B cell (primary cell): ENCODE data around the gene LZTS2. TPM values are rescaled to one million over a fixed set of nuclear protein-coding genes. Genes with fewer than 3 reads are reported as not detected.

Source experiments
- ATAC-seq: fragments of 200-7000 bp; cut with Tn5 transposase; one replicate; pipeline ENCODE4 v1.10.0; 2021; ENCODE audit warnings: low read depth, mild to moderate bottlenecking, moderate number of reproducible peaks, moderate library complexity
- CTCF ChIA-PET: fragments of 350-600 bp; sonication (Branson Sonifier 250); formaldehyde crosslinking; loops from one replicate; lab custom pipeline; 2021; ENCODE audit warnings: antibody characterized with exemption, inconsistent platforms; lab: Charles Lee
- POLR2A ChIA-PET: fragments of 350-600 bp; sonication (Branson Sonifier 250); formaldehyde crosslinking; loops from one replicate; lab custom pipeline; 2021; ENCODE audit warnings: antibody characterized with exemption; lab: Charles Lee
- DNase-seq: peaks from one replicate; pipeline ENCODE4 v3.0.0; 2013
- H2AFZ ChIP-seq: 2 replicates; pipeline ENCODE4 v1.6.1; 2012; ENCODE audit warnings: mild to moderate bottlenecking, low read depth, low read length; ENCODE audit not compliant: insufficient read depth, poor library complexity, severe bottlenecking
- H3K27ac ChIP-seq, 2 donors: 1 replicate in 1 of 2; 2 replicates in 1 of 2; pipeline ENCODE4 v1.5.1; 2012 to 2013; ENCODE audit warnings: low read length in 2 of 2, mild to moderate bottlenecking in 2 of 2, moderate library complexity in 1 of 2
- H3K27me3 ChIP-seq, 4 experiments: fragments of 200-600 bp in 1 of 4; sonication (generic) in 1 of 4; replicated peaks in 1 of 4; 1 replicate in 2 of 4; 2 replicates in 2 of 4; pipeline versions ENCODE4 v1.6.1 to v1.7.0; 2013 to 2016; ENCODE audit warnings: low read length in 3 of 4, mild to moderate bottlenecking in 2 of 4, mixed read lengths in 1 of 4, moderate library complexity in 1 of 4; ENCODE audit not compliant: insufficient read depth in 4 of 4, control insufficient read depth in 3 of 4; ENCODE audit errors: control extremely low read depth in 1 of 4
- H3K36me3 ChIP-seq, 2 experiments: replicated peaks in 1 of 2; 1 replicate in 1 of 2; 2 replicates in 1 of 2; pipeline versions ENCODE4 v1.6.1 to v1.7.1; 2013; ENCODE audit warnings: low read length in 1 of 2; ENCODE audit not compliant: insufficient read depth in 2 of 2, control insufficient read depth in 1 of 2; ENCODE audit errors: control extremely low read depth in 1 of 2, extremely low read depth in 1 of 2
- H3K4me1 ChIP-seq, 2 donors: fragments of 200-600 bp in 1 of 2; sonication (generic) in 1 of 2; 1 replicate in 1 of 2; 2 replicates in 1 of 2; pipeline versions ENCODE4 v1.5.1 to v1.6.1; 2013 to 2017; ENCODE audit warnings: low read length in 2 of 2; ENCODE audit not compliant: control insufficient read depth in 2 of 2, insufficient read depth in 2 of 2
- H3K4me2 ChIP-seq: replicated peaks from 2 replicates; pipeline ENCODE3; 2012; ENCODE audit warnings: mild to moderate bottlenecking, low read depth, low read length; ENCODE audit not compliant: poor library complexity, severe bottlenecking
- H3K4me3 ChIP-seq, 5 experiments: fragments of 200-600 bp in 1 of 5; sonication (generic) in 1 of 5; 1 replicate in 3 of 5; 2 replicates in 2 of 5; pipeline versions ENCODE4 v1.5.1 to v1.7.0; 2011 to 2016; ENCODE audit warnings: low read length in 4 of 5, mild to moderate bottlenecking in 4 of 5, low read depth in 2 of 5, control low read depth in 1 of 5, moderate library complexity in 1 of 5; ENCODE audit not compliant: insufficient read depth in 1 of 5; ENCODE audit errors: control extremely low read depth in 1 of 5, extremely low read depth in 1 of 5
- H3K79me2 ChIP-seq: fragments of 200-600 bp; sonication (generic); one replicate; pipeline ENCODE4 v1.6.0; 2016; ENCODE audit warnings: low read length; ENCODE audit not compliant: control insufficient read depth, insufficient read depth
- H3K9ac ChIP-seq: fragments of 200-600 bp; sonication (generic); 2 replicates; pipeline ENCODE4 v1.6.1; 2017; ENCODE audit warnings: mild to moderate bottlenecking, low read length, moderate library complexity
- H3K9me3 ChIP-seq, 3 donors: one replicate each; pipeline versions ENCODE4 v1.6.1 to v1.7.1; 2013; ENCODE audit warnings: low read length in 2 of 3; ENCODE audit not compliant: control insufficient read depth in 2 of 3, insufficient read depth in 1 of 3; ENCODE audit errors: control extremely low read depth in 1 of 3
- H4K20me1 ChIP-seq: 2 replicates; pipeline ENCODE4 v1.6.0; 2012; ENCODE audit warnings: mild to moderate bottlenecking, low read length; ENCODE audit not compliant: insufficient read depth, control insufficient read depth, poor library complexity, severe bottlenecking
- H3K27ac Mint-ChIP-seq: one replicate; pipeline ENCODE4 v1.8.0; 2021; ENCODE audit warnings: mixed read lengths
- H3K27me3 Mint-ChIP-seq: one replicate; pipeline ENCODE4 v1.8.0; 2021; ENCODE audit warnings: mixed read lengths
- H3K4me1 Mint-ChIP-seq: one replicate; pipeline ENCODE4 v1.8.0; 2021; ENCODE audit warnings: mixed read lengths
- H3K4me3 Mint-ChIP-seq: one replicate; pipeline ENCODE4 v1.8.0; 2021; ENCODE audit warnings: mixed read lengths
- H3K9me3 Mint-ChIP-seq: one replicate; pipeline ENCODE4 v1.8.0; 2022; ENCODE audit warnings: mixed read lengths; ENCODE audit not compliant: insufficient read depth
- EZH2 ChIP-seq: IDR thresholded peaks from 2 replicates; pipeline ENCODE4 v1.6.1; 2012; ENCODE audit warnings: borderline replicate concordance, low read depth, mild to moderate bottlenecking, moderate library complexity, low read length; ENCODE audit not compliant: insufficient read depth, poor library complexity, severe bottlenecking
- WGBS: methylation state at CpG from one replicate; pipeline ENCODE4 v1.1.5; 2013; ENCODE audit warnings: missing lambda C conversion rate; ENCODE audit not compliant: insufficient coverage; 5-methylcytosine and 5-hydroxymethylcytosine counted together
- intact Hi-C: fragments of 100-400 bp; cut with micrococcal nuclease; formaldehyde crosslinking; loops from one replicate; pipeline ENCODE4 v1.10.0; 2022
- polyA plus RNA-seq: library from polyadenylated mRNA; depleted of rRNA; stranded (reverse); fragments of >200 nt; gene quantifications from 2 replicates; pipeline ENCODE4 v1.2.3, GENCODE V29; 2012
- total RNA-seq, 2 donors: library from RNA; stranded (reverse); fragments of 120-200 nt in 1 of 2; gene quantifications; 1 replicate in 1 of 2; 2 replicates in 1 of 2; pipeline versions ENCODE4 v1.2.3 to v1.2.4, GENCODE V29; 2013 to 2022
- TF ChIP-seq, protein P1 (sequence below): fragments of 200-600 bp; IDR thresholded peaks from one replicate; pipeline ENCODE4 v1.8.0; 2022; ENCODE audit warnings: antibody characterized with exemption, mild to moderate bottlenecking

The LZTS2 gene
- total and polyA plus RNA-seq, 2 donors (not counting 1 experiment from before 2014, with no cell fraction given) = 23.2 to 36.9 TPM

DNA sequence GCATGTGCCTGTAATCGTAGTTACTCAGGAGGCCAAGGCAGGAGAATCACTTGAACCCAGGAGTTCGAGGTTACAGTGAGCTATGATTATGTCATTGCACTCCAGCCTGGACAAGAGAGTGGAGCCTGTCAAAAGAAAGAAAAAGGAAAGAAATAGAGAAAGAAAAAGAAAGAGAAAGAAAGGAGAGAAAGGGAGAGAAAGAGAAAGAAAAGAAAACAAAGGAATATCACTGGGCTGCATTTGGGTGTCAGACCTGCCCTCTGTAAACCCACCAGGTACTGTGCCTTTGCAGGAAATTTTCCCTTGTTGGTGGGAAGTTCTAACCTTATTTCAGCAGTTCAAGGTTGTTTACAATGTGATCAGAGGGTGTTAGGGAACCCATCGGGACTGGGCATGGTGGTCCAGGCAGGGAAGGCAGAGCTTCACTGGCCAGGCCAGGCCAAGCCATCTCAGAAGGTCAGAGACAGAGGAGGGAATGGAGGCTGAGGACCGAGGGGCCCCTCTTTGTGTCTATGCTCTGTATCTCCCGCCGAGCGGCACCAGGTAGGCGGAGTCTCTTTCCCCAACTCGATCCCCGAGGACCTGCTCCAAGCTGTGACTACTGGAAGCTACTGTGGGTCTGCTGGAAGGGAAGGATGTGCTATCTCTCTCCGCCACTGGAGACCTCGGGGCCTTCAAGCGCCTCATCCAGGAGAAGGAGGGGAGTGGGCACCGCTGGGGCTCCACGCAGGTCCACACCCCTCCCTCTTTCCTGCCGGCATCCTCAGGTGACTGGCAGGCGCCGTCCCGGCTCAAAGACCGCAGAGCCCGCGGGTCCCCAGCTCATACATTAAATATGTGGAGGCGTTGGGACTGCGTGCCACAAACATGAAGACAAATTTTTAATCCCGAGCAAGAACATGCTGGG, 47.0 kb downstream of the LZTS2 start:
- DNase-seq = peak; percentile 8
- no peak for ATAC-seq
- TF ChIP-seq, protein P1, sequence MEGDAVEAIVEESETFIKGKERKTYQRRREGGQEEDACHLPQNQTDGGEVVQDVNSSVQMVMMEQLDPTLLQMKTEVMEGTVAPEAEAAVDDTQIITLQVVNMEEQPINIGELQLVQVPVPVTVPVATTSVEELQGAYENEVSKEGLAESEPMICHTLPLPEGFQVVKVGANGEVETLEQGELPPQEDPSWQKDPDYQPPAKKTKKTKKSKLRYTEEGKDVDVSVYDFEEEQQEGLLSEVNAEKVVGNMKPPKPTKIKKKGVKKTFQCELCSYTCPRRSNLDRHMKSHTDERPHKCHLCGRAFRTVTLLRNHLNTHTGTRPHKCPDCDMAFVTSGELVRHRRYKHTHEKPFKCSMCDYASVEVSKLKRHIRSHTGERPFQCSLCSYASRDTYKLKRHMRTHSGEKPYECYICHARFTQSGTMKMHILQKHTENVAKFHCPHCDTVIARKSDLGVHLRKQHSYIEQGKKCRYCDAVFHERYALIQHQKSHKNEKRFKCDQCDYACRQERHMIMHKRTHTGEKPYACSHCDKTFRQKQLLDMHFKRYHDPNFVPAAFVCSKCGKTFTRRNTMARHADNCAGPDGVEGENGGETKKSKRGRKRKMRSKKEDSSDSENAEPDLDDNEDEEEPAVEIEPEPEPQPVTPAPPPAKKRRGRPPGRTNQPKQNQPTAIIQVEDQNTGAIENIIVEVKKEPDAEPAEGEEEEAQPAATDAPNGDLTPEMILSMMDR = no peak
- TF ChIP-seq EZH2 = no peak
- 82% methylated on average over 17 of the region's 25 CpGs for WGBS
- Histone ChIP-seq H3K79me2 (no peaks in the 10 kb centered on the region), H3K4me1 (peaks cover 15 to 26% of the 10 kb centered on the region in 2 donors), H4K20me1 (no peaks in the 10 kb centered on the region), H3K27me3 (peaks cover 0 to 55% (median 25%) of the 10 kb centered on the region in 4 experiments), H3K9ac (no peak overlapping the region), H3K9me3 (peaks cover 0 to 4% (median 0%) of the 10 kb centered on the region in 3 donors), H3K27ac (no peak overlapping the region), H3K4me3 (no peak overlapping the region), H3K4me2 (no peak overlapping the region), H2AFZ (no peak overlapping the region), H3K36me3 (no peaks in the 10 kb centered on the region)
- H3K27me3 Mint-ChIP-seq = peaks cover 41% of the 10 kb centered on the region
- H3K27ac Mint-ChIP-seq = no peak overlapping the region
- intact Hi-C loops = no loop called here
- POLR2A ChIA-PET = no interaction called here
- no peaks in the 10 kb centered on the region for H3K9me3 Mint-ChIP-seq
- peaks cover 31% of the 10 kb centered on the region for H3K4me1 Mint-ChIP-seq
- CTCF ChIA-PET = interaction anchor here (2.3 to 12.0 kb wide), 2 partner anchors 9 to 18 kb away, joined by 8 to 227 read pairs; partner anchors contain the start of gene KAZALD1
- H3K4me3 Mint-ChIP-seq = no peak overlapping the region

- H3K4me3 Mint-ChIP-seq = no peak overlapping the region
- H3K27ac Mint-ChIP-seq = no peak overlapping the region
- Histone ChIP-seq H3K36me3 (no peaks in the 10 kb centered on the region), H3K4me2 (no peak overlapping the region), H3K9ac (no peak overlapping the region), H3K27me3 (peaks cover 0 to 55% (median 25%) of the 10 kb centered on the region in 4 experiments), H4K20me1 (no peaks in the 10 kb centered on the region), H3K9me3 (peaks cover 0 to 4% (median 0%) of the 10 kb centered on the region in 3 donors), H3K4me1 (peaks cover 13 to 24% of the 10 kb centered on the region in 2 donors), H3K4me3 (no peak overlapping the region), H3K27ac (no peak overlapping the region), H3K79me2 (no peaks in the 10 kb centered on the region), H2AFZ (no peak overlapping the region)
- POLR2A ChIA-PET = no interaction called here
- no peak for TF ChIP-seq EZH2
- TF ChIP-seq, protein P1 = no peak
- H3K4me1 Mint-ChIP-seq = peaks cover 28% of the 10 kb centered on the region
- WGBS = 51% methylated on average over 15 of the region's 16 CpGs
- CTCF ChIA-PET = interaction anchor here (1.0 to 12.0 kb wide), 4 partner anchors 8 to 167 kb away, joined by 3 to 227 read pairs (median 6); partner anchors contain the start of gene KAZALD1
- intact Hi-C loops = no loop called here
- H3K27me3 Mint-ChIP-seq = peaks cover 41% of the 10 kb centered on the region
- ATAC-seq = no peak
- peak; percentile 10 for DNase-seq
- no peaks in the 10 kb centered on the region for H3K9me3 Mint-ChIP-seq
Measured at GRCh38 chr10:101047268-101047667, 47.7 kb downstream of the LZTS2 start.
